EL (cell line): Measurements from ENCODE around the gene EFHC1.
A peak's percentile ranks its signal among the peaks of the same experiment; 100 is the strongest.
"Not testable (repeated sequence)": the region's sequence is repeated elsewhere in the genome, so short reads cannot be mapped to it uniquely, and the experiment has no call there.

Source experiments
- DNase-seq: peaks from one replicate; pipeline ENCODE4 v3.0.0-alpha.2; 2016

The EFHC1 gene, protein sequence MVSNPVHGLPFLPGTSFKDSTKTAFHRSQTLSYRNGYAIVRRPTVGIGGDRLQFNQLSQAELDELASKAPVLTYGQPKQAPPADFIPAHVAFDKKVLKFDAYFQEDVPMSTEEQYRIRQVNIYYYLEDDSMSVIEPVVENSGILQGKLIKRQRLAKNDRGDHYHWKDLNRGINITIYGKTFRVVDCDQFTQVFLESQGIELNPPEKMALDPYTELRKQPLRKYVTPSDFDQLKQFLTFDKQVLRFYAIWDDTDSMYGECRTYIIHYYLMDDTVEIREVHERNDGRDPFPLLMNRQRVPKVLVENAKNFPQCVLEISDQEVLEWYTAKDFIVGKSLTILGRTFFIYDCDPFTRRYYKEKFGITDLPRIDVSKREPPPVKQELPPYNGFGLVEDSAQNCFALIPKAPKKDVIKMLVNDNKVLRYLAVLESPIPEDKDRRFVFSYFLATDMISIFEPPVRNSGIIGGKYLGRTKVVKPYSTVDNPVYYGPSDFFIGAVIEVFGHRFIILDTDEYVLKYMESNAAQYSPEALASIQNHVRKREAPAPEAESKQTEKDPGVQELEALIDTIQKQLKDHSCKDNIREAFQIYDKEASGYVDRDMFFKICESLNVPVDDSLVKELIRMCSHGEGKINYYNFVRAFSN

DNA sequence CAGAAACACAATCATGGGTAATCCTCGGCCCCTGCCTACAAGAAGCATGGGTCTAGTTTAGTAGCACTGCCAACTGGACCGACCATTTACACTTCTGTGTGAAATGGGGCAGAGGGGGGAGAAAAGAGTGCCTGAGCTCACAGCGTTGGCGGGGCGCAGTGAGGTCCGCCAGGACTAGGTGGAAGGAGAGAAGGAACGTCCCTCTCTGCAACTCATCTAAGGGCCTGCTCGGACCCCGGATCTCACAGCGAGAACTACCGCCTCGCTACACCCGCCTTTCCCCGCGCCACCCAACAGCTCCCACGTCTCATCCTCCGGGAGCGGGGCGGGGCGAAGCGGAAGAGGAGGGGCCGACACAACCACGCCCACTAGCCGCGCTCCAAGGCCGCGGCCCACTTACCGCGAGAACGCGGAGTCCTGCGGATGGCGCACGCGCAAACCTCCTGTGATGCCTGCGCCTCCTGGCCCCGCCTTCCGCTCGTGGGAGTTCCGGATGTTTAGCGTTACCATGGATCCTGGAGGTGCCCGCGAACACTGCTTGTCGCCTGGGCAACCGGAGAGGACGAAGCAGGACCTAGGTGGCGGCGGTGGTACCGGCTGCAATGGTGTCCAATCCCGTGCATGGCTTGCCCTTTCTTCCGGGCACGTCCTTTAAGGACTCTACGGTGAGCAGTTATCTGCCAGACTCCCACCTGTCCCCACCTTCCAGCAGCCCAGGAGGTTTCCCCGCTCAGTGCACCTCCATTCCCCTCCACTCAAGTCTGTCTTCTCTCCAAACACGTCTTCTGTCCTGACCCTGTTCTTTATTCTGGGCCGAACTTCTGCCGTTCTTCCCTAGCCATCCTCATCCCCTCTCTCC, at the start of gene EFHC1:
TSS of gene EFHC1 (plus strand) at position 534 of the 859 bp plus-strand sequence. CDS start at position 603, 69 bp downstream.
- DNase-seq: peak; percentile 98

DNA sequence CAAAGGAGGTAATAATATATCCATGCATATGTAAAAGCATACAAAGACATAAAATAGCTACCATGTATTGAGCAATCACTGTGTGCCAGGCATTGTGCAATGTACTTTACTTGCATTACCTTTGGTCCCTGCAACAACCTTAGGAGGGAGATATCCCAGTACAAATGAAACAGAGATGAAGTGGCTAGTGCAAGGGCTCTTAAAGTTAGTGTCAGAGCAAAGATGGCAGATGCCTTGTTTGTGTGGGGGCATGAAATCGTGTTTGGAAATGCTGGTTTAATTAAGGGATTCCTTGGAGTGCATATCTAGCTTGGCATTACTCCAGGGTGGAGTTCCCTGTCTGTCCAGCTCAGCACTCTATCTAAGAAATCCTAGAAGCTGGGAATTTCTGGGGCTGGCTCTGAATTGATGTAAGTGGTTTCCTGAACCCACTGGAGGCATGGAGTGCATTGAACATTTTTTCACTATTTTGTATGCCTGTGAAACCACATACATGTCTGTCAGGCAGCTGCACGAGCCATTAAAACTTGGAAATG, 48.4 kb upstream of the EFHC1 start:
- DNase-seq: no peak

DNA sequence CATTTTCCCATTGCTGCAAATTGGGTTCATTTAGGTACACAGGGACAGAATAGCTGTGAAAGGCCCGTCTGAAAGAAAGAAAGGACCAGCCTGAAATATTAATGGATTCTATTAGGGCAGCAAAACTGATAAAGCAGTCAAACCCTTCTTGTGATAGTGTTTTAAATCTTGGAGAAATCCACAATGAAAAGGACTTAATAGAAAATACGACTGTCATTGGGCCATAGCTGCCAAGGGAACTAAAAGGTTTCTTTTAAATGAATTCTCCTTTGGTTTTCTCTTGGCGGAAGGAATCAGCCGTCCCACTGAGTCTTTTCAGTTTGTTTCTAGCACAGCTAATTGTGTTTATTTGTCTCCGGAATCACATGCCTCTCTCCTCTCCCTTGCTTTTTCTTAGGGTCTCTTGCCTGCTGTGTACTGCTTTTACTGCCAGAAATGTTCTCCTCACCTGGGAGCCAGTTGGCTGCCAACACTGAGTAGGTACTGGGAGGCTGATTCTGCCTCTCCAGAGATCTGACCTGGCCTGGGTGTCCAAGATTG, 46.9 kb upstream of the EFHC1 start:
- no peak for DNase-seq

DNA sequence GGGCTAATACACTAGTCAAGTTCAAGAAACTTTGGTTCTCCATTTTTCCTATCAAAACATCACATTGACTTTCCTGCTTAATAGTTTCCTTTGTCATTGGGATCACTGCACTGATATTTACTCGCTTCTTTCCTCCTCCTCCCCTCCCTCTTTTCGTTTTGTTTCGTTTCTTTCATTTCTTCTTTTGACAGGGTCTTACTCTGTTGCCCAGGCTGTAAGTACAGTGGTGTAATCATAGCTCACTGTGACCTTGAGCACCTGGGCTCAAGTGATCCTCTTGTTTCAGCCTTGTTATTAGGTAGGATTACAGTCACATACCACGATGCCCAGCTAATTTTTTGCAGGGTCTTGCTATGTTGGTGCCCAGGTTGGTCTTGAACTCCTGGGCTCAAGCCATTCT, 45.9 kb upstream of the EFHC1 start:
- no peak for DNase-seq

DNA sequence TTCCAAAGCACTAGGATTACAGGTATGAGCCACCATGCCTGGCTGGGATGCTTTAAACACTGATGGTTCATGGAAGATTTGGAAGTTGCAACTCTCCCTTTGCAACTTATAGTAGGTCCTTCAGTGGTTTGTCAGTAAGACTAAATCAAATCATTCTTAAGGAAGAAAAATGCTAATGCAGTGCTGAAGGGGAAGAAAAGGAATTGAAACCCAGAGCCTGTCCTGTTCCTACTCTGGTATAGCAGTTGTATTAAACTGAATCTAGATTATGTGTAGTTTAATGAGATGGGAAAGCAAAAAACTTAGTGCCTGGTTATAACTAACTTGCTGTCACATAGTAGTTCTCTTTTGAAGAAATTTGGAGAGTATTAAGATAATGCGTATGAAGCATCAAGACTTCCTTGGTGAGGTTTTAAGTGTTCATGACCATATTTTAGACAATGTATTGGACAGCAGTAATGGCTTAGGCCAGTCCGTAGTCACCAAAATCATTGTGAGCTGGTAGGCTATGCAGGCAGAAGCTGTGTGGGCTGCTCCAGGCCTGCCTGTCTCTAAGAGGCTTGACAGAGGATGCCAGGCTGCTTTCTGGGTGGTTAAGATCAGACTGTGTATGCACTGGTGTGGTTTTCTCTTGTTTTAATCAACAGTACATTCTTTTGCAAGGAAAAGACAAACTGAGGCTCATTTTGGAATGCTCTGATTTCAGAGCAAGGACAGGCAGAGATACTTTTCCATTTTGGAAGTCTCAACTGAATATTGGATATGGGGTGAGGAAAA, 44.2 kb upstream of the EFHC1 start:
- no peak for DNase-seq

DNA sequence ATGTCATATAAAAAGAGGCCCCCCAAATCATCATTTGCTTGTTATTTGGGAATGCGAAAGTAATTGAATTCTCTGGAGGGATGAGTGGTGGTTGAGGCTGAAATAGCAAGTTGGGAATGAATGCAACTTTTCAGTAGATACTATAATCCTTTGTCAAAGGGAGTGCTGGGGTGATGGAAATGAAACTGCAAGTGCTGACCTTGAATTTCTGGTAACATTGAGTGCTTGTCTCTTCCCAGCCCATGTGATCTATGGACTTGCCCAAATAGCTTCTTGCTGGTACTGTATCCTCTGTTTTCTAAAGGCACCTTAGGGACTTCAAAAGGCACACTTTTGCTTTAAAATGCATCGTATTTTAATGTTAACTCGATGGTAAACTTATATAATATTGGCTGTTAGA, 43.4 kb upstream of the EFHC1 start:
- no peak for DNase-seq

DNA sequence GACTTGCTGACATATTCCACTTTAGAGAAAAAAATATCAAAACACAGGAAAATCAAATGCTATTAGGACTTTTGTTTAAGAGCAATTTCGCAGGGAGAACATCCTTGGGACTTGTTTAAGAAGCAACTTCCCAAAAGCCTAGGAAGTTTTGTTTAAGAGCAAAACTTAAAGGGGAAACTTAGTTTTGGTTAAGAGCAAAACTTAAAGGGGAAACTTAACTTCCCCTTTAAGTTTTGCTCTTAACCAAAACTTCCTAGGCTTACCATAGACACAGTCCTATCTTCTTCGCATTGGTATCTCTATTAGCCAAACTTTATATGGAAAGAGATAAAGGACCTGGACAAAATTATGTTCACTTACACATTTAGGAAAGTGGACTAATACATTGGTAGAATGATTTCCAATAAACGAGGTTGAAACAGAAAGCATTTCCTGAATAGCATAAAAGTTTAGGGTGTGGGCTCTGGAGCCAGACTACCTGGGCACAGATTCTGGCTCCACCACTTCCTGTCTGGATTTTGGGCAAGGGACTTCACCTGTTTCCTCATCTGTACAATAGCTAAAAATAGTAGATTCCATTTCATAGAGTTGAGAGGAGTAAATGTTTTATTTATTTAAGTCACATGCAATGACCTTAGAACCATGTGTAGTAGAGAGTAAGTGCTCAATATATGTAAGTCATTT, 42.5 kb upstream of the EFHC1 start:
- no peak for DNase-seq

DNA sequence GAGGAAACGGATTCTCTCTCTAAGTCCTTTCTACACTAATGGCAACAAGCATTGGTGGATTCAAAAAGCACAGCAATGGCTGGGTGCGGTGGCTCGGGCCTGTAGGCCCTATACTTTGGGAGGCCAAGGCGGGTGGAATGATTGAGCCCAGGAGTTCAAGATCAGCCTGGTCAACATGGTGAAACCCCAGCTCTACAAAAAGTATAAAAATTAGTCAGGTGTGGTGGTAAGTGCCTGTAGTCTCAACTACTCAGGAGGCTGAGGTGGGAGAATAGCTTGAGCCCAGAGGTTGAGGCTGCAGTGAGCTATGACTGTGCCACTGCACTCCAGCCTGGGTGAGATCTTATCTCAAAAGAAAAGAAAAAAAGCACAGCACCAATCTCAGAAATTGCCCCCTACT, 38.9 kb upstream of the EFHC1 start:
- DNase-seq: no peak

DNA sequence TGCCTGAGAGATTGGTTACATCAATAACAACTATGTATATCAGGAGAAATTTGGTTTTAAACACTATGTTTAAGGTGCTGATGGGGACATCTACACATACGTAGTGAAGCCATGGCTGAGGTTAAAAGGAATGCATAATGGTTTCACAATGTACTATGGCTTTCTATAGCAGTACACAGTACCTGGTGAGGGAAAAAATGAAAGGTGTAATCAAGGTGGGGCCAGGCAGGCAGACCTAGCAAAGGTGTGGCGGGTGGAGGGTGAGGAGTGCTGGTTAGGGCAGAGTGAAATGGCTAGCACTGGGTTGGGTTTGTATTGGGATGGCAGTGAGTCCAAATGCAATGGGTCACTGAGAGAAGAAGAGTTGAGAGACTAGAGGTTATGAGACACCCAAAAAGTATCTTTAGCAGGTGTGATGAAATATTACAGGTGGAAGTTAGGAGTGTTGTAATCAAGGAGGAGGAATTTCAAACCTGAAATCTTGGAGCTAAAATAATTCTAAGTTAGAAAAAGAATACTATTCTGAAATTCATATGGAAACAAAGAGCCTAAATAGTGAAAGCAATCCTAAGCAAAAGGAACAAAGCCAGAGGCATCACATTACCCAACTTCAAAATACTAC, 35.9 kb upstream of the EFHC1 start:
- no peak for DNase-seq

DNA sequence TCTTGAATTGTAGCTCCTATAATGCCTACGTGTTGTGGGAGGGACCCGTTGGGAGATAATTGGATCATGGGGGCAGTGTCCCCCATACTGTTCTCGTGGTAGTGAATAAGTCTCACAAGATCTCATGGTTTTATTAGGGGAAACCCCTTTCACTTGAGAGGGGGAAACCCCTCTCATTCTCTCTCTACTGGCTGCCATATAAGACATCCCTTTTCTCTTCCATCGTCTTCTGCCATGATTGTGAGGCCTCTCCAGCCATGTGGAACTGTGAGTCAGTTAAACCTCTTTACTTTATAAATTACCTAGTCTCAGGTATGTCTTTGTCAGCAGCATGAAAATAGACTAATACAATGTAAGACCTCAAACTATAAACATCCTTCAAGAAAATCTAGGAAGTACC, 35.1 kb upstream of the EFHC1 start:
- no peak for DNase-seq

DNA sequence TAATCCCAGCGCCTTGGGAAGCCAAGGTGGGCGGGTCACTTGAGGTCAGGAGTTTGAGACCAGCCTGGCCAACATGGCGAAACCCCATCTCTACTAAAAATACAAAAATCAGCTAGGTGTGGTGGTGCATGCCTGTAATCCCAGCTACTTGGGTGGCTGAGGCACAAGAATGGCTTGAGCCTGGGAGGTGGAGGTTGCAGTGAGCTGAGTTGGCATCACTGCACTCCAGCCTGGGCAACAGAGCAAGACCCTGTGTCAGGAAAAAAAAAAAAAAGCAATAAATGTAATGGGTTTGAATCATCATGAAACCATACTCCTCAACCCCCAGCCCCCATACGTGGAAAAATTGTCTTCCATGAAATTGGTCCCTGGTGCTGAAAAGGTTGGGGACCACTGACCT, 32.0 kb upstream of the EFHC1 start:
- not testable (repeated sequence) for DNase-seq

DNA sequence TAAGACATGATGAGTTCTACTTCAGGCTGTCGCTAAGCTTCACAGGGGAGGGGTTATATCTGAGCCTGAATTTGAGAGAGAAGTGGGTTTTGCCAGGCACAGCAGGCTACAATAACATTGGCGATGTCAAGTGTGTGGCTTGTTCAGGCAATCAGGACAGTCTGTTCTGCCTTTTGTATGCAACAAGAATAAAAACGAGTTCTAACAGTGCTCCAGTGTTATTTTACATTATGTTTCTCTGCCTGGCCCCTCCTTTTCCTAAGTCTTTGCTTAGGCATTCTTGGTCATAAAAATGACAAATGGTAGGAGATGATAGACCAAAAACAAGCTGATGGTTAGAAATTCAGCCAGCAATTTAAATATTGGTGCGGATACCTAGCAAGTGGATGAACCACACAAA, 31.4 kb upstream of the EFHC1 start:
- no peak for DNase-seq

DNA sequence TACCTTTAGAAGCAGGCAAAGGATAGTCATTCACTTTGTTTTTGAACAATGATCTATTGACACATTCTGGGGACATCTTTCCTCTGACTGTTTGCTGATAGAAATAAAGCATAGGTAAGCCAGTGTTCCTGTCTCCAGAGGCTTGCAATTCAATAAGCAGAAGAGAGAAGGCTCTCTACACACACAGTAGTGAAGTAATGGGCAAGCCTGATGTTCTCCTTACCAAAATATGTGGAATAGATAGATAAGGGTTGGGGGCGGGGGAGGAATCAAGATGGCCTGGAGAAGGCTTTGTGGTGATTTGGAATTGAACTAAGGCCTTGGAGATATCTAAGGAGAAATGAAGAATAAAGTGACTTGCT, 30.9 kb upstream of the EFHC1 start:
- no peak for DNase-seq

DNA sequence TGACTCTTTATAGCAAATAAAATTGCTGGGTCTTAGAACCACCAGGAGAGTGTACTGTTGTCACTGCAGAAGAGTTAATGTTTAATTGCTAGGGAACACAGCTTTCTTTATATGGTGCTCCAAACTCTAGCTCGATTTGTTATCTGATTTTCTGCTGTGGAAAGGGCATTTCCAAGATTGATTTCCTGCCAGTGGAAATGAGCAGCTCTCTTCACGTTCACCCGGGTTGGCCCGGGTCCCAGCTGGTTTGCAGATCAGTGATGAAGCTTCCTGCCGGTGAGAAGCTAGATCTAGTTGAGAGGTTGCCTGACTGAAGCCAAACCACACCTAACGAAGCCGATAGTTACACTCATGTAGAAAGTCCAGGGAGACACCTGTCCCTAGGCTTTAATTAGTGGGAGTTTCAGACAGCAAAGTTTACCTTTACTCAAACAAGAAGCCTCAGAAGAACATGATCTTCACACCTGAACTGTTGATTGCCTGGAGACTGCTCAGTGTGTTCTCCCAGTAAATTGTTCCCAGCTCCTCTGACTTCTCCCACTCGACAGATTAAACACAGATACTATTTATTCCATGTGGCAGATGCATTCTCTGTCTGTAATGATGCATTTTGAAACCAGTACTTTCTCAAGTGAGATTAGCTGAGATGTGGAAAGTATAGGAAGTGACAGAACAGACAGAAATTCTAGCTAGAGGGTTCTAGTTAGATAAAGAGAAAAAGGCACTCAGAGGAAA, 30.3 kb upstream of the EFHC1 start:
- peak; percentile 71 for DNase-seq

DNA sequence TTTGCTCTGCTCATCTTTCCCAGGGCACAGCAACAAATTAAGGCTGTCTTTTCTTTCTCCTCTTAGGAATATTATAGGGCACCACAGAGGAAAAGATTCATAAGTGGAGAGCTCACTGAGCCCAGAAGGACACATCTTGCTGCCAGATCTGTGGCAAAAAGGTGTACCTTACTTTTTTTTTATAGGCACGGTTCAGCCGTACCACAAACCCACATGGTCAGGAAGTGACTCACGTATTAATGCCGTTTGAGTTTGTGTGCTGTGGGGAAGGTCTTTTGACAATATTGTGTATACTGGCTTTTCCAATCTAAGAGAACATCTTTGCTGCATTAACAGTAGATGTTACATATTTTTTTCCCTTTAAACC, 29.8 kb upstream of the EFHC1 start:
- DNase-seq: peak; percentile 76

DNA sequence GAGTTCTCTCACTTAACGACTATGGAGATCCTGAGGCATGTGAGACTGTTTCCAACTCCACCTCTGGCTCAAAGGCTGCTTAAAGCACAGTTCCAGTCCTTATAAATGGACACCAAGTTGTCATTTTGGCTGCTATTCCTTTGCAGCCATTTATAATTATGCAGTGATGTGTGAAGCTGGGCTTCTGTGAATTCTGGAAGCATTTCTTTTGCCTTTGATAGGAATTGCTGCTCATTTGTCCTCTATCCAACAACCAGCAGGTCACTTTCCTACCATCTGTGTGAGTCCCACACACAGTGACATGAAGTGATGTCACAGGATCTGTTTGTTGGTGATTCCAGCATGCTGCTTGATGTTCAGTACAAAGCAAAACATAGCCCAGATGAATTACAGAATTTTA, 28.5 kb upstream of the EFHC1 start:
- DNase-seq: no peak

DNA sequence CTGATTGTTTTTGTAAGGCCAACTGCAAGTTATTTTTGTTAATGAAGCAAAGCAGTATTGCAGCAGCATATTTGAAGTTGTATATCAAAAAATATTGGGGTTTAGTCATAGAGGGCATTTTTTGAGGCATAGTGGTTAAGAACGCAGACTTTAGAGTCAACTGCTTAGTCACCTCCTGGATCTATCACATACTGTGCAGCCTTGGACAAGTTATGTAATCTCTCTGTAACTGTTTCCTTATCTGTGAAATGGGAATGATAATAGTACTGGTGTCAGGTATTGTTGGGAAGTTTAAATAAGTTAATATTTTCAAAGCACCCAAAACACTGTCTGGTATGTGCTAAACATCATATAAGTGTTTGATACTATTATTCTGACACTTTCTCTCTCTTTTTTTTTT, 27.2 kb upstream of the EFHC1 start:
- DNase-seq: peak; percentile 66

DNA sequence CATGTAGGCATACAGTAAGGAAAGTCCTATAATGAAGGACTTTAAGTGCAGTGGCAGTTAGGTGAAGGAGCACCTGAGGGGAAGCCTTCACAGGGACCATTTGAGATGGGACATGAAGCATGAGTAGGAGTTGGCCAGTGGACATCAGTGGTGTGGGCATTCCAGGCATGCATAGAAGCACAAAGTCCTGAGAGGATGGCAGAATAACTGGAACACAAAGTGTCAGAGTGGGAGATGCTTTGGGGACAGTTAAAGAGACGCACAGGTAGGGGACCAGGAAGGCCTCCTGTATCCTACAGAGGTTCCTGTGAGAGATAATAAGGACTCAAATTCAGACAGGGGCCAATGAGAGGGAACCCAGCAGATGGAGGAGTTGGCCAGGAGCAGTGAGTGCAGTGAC, 26.4 kb upstream of the EFHC1 start:
- no peak for DNase-seq

DNA sequence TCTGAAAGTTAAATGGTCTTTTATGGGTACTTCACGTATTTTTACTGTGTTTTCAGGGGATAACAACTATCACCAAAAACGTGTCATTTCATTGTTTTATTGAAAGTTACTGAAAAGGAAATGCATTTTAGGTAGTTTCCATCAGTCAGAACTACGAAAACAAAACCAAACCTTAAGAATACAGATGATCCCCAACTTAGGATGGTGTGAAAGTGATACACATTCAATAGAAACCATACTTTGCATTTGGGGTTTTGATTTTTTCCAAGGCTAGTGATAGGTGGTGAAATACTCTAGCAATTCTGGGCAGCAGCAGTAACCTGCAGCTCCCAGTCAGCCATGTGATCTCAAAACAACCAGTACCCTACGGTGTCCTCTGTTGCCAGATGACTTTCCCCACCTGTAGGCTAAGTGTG, 25.9 kb upstream of the EFHC1 start:
- DNase-seq: no peak

DNA sequence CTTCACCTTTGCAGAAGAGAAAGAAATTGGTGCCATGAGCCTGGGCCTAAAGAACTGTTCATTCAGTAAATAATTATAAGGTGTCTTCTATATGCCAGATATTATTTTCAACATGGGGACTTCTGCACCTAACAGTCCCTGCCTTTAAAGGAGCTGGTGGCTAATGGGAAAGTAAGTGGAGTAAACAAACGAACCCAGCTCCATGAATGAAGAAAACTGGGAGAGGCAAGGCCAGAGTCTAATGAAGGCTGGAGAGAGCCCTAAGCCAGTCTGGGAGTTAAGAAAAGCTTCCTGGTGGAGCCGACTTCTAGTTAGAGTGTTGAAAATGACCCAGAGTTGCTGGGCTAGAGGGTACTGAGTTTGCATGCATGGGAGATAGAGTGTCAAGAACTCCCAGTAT, 24.2 kb upstream of the EFHC1 start:
- no peak for DNase-seq
